GM21576 (cell line): ENCODE results near the gene KCNMA1.

ENCODE experiments used
- ATAC-seq: cut with Tn5 transposase; IDR thresholded peaks from one replicate; pipeline ENCODE4 v1.9.1; 2021; ENCODE audit warnings: mild to moderate bottlenecking, moderate library complexity; ENCODE audit not compliant: unreplicated experiment

Gene KCNMA1

DNA sequence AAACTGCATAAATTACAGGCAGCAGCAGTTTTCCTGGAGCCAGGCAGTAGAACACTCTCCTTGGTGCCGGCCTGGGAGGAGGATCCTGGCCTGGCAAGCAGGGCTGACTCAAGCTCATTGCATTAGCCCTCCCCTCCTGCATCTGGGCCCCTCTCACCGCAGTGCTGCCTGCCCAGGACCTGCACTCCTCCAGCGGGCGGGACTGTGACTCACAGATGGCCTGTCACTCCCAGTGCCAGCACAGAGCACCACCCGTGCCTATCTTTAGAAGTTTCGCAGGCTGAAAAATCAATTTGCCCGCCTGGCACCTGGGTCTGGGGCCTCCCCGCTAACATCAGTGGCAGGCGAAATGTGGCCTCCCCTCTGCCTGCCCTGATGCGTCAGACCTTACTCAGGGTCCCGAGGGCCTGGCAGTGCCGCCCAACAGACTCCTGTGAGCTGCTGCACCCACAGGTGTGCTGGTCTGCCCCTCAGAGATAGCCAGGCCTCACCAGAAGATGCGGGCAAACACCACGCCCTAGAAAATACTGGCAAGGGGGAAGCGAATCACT lies 123.8 kb downstream of the KCNMA1 start:
- no peak for ATAC-seq

DNA sequence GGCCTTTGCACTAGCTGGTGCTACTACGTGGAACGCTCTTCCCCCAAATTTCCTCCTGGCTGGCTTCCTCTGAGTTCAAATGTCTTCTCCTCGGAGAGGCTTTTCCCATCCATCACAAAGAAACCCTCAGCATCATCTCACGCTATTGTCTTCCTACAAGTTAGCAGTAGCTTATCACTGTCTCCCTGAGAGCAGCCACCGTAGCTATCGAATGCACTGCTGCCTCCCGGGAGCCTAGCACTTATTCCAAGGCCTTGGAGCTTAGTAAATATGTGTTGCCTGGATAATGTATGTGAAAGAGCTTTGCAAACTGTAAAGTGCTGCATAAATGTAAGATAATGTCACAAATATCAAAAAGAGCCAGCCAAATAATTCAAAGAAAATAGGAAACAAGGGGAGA lies 124.4 kb downstream of the KCNMA1 start:
- ATAC-seq = no peak

DNA sequence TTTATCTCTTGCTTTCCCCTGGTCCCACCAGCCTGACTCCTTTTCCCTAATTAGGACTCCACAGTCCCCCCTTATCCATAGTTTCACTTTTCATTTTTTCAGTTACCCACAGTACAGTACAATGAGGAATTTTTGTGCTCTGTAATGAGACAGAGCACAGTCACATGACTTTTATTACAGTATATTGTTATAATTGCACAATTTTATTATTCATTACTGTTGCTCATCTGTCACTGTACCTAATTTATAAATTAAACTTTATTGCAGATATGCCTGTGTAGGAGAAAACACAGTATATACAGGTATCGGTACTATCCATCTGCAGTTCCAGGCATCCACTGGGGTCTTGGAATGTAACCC lies 125.4 kb downstream of the KCNMA1 start:
- no peak for ATAC-seq

GRCh38 chr10:77511498-77512218 lies 126.0 kb downstream of the KCNMA1 start:
- ATAC-seq = no peak

GRCh38 chr10:77510695-77511094 lies 126.9 kb downstream of the KCNMA1 start:
- ATAC-seq = no peak

- no peak for ATAC-seq
Measured at GRCh38 chr10:77510294-77510693, 127.3 kb downstream of the KCNMA1 start.

- no peak for ATAC-seq
Measured at GRCh38 chr10:77509391-77509790, 128.2 kb downstream of the KCNMA1 start.

GRCh38 chr10:77507291-77507880 lies 130.2 kb downstream of the KCNMA1 start:
- ATAC-seq = no peak

GRCh38 chr10:77506517-77507200 lies 130.9 kb downstream of the KCNMA1 start:
- no peak for ATAC-seq

- ATAC-seq = no peak
Measured at GRCh38 chr10:77505431-77506334, 131.9 kb downstream of the KCNMA1 start.

GRCh38 chr10:77504873-77505257 lies 132.7 kb downstream of the KCNMA1 start:
- ATAC-seq = no peak

GRCh38 chr10:77504196-77504872 lies 133.3 kb downstream of the KCNMA1 start:
- ATAC-seq = no peak

- no peak for ATAC-seq
Measured at GRCh38 chr10:77501846-77502261, 135.8 kb downstream of the KCNMA1 start.

GRCh38 chr10:77501152-77501845 lies 136.3 kb downstream of the KCNMA1 start:
- ATAC-seq = peak; percentile 7

GRCh38 chr10:77500754-77501151 lies 136.9 kb downstream of the KCNMA1 start:
- ATAC-seq = peak; percentile 64

DNA sequence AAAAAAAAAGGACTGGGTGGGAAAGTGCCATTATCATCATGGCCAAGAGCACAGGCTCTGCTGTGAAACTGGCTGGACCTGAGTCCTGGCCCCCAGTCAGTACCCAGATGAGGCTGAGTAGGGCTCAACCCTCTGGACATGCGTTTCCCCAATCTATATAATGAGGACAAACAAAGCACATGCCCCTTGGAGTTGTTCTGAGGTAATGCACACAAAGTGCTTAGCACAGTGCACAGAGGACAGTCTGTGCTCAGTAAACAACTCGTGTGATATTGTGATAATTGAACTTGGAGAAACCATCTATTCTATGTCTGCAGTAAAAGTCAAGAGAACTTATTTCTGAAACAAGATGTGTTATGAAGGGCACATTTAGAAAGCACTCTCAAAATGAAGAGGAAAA lies 138.8 kb downstream of the KCNMA1 start:
- ATAC-seq = no peak

GRCh38 chr10:77498210-77498609 lies 139.4 kb downstream of the KCNMA1 start:
- ATAC-seq = no peak

GRCh38 chr10:77497748-77498147 lies 139.9 kb downstream of the KCNMA1 start:
- no peak for ATAC-seq

DNA sequence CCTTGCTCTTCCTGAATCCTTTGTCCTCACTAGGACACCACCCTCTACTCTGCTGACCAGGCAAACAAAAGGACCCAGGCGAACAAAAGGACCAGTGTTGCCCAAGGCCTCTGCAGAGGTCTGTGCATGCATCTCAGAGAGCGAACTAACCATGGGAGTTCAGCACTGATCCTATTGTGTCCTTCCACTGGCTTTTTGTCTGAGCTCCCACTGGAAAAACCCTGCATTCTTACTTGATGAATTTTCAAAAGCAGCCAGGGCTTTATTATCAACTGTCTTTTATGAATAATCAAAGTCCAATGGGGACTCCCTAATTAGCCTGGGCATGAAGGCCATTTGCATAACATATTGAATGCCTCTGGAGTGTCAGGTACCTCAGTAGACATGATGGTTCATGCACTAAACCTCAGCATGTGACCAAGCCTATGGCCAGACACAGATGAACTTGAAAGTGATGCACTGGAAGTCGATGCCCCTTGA lies 140.6 kb downstream of the KCNMA1 start:
- ATAC-seq = no peak
